AG09319 (cell line): ENCODE measurements around the gene PPM1A.

Experiments
- DNase-seq: peaks from one replicate; pipeline ENCODE4 v3.0.0-alpha.2; 2010; ENCODE audit warnings: low read depth; ENCODE audit errors: extremely low read depth
- TF ChIP-seq, protein P1 (sequence below): IDR thresholded peaks from 2 replicates; pipeline ENCODE4 v1.5.1; 2011; ENCODE audit warnings: low read depth, mild to moderate bottlenecking, inconsistent platforms, low read length, moderate library complexity

Gene PPM1A

DNA sequence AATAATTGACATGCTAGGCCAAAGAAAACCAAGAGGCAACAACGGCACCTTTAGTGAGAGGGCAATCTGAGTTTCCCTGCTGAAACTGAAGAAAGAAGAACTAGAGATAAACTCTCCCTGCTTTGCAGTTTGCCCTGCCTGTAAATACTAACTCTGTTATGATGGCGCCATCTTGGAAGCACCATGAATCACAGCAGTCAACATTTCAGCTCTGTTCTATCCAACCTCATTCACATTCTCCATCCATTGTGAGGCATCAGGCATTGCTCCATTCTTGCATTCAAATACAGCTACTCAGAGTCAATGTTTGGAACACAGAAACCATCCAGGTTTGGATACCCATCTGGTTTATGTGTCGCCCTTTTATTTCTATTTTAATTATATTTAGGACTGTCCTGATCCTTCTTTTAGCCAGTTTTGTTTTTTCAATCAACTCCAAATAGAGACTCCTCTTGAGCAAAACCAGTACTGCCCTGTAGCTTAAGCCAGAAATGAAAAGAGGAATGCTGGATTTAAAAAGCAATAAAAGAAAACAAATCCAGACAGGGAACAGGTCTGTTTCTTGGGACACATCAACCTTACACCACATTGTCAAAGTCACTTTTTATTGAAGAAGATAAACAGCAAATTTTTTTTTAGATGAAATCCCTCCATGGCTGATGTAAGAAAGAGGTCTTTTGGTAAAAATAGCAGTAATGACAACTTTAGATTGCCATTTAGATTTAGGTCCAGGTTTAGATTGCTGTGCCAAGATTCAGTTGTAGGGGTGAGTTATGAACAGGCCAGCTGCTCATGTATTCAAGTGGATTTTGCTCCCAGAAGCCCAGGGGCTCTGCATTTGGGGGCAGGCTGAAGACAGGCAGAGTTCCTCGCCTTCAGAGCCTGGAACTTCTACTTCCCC, 33.3 kb upstream of the PPM1A start:
- TF ChIP-seq, protein P1, sequence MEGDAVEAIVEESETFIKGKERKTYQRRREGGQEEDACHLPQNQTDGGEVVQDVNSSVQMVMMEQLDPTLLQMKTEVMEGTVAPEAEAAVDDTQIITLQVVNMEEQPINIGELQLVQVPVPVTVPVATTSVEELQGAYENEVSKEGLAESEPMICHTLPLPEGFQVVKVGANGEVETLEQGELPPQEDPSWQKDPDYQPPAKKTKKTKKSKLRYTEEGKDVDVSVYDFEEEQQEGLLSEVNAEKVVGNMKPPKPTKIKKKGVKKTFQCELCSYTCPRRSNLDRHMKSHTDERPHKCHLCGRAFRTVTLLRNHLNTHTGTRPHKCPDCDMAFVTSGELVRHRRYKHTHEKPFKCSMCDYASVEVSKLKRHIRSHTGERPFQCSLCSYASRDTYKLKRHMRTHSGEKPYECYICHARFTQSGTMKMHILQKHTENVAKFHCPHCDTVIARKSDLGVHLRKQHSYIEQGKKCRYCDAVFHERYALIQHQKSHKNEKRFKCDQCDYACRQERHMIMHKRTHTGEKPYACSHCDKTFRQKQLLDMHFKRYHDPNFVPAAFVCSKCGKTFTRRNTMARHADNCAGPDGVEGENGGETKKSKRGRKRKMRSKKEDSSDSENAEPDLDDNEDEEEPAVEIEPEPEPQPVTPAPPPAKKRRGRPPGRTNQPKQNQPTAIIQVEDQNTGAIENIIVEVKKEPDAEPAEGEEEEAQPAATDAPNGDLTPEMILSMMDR = no peak
- no peak for DNase-seq

DNA sequence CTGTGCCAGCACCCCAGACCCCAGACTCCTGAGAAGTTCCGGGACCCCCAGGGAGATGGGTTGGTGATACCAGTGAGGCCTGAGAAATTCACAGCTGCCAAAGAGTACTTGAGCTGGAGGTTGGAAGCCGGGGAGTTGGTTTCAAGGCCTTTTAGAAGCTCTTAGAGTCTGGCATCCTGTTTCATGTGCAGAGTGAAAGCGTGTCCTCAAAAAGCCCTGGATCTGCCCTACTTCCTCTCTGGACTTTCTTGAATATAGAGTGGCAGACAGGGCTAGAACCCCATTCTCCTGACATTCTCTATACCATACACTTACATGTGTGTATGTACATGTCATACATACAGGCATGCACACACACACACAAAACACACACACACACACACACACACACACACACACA, 31.3 kb upstream of the PPM1A start:
- DNase-seq = no peak
- TF ChIP-seq, protein P1 = no peak

DNA sequence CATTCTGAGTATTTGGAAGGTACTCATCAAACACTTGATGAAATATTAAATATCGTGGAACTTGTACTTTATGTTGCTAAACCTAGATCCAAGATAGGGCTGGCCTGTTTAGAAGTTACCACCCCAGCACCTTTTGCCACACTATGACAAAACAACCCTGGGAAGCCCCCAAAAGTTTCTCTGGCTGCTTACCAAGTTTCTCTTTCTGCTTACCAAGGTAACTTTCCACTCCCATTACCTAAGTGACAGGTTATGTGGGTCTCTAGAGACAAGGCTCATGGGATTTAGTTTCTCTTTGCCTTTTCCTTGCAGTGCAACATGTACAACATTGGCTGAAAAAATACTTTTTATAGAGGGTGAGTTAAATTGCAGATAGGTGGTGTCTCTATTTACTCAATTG, 28.9 kb upstream of the PPM1A start:
- TF ChIP-seq, protein P1 = no peak

DNA sequence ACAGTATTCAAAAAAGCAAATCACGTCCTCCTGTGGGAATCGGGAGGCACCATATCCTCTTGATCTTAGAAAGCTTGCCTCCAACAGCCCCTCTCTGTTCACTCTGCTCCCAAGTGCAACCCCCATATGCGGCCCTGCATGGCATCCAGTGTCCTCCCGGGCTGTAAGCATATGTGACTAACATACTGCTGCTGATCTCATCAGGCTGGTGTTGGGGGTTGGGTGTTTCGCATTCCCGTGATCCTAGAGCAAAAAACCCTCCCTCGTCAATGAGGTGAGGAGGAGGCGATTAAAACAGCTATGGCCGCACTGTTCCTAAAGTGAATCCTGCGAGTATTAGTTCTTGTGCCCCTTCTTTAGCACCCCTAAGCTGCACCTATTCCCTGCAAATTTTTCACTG, 28.1 kb upstream of the PPM1A start:
- no peak for DNase-seq

More for the DNA sequence above, 28.9 kb upstream of the PPM1A start:
- DNase-seq = no peak

DNA sequence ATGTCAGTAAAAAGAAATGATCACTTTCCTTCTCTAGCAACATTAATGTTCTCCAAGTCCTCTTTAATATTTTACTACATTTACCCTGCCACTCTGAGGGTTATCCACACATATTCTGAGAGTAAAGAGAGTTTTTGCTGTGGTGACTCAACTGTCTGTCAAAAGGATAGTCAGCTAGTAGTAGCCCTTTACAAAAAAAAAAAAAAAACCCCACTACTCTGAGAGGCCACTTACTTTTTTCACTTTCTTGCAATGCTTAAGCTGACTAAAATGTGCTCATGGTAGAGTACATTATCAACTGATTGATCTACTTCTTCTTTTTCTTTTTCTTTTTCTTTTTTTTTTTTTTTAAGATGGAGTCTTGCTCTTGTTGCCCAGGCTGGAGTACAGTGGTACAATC, 27.6 kb upstream of the PPM1A start:
- no peak for DNase-seq
- TF ChIP-seq, protein P1 = no peak

More for the DNA sequence above, 28.1 kb upstream of the PPM1A start:
- TF ChIP-seq, protein P1 = no peak

DNA sequence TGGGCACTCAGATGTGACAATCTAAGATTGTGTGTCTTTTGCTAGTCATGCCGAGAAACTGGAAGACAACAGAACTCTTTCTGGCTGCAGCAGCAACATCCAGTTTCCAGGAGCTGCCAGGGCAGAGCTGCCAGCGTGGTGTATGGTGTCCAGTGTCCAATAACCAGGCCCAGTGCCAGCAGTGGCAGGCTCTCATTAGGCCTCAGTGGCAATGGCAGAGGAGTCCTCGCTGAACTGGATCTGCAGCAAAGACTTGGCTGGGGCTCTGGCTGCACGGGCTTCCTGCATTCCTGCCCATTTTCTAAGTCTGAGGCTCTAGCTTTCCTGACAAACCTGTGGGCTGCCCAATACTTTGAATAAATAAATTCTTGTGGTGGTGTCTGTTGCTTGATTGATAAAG, 26.2 kb upstream of the PPM1A start:
- DNase-seq = no peak
- TF ChIP-seq, protein P1 = no peak

DNA sequence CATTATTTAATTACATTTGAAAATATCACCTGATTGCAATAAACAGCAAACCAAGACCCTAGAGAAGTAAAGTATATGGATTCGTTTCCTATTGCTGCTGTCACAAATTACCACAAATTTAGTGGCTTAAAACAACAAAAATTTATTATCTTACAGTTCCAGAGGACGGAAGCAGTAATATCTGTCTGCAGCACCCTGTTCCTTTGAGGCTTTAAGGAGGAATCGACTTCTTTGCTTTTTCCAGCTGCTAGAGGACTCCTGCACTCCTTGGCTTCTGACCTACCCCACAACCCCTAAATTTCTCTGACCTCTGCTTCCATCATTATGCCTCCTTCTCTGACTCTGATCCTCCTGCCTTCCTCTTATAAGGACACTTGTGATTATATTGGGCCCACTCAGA, 23.8 kb upstream of the PPM1A start:
- TF ChIP-seq, protein P1 = no peak
- DNase-seq = no peak
